Left ventricle myocardium inferior (tissue), 1 donor: ENCODE data around the gene TLR6. TPM values are rescaled to one million over a fixed set of nuclear protein-coding genes. Genes with fewer than 3 reads are reported as not detected.
"Not testable (repeated sequence)": the region's sequence is repeated elsewhere in the genome, so short reads cannot be mapped to it uniquely, and the experiment has no call there.

Experiments used
- DNase-seq: peaks from one replicate; pipeline ENCODE4 v3.0.0-alpha.2; 2020
- H3K27ac ChIP-seq: fragments of 200-600 bp; replicated peaks from 2 replicates; pipeline ENCODE4 v1.8.0; 2021
- H3K27me3 ChIP-seq: fragments of 200-600 bp; 2 replicates; pipeline ENCODE4 v1.8.0; 2021; ENCODE audit warnings: low read depth
- H3K36me3 ChIP-seq: fragments of 200-600 bp; 2 replicates; pipeline ENCODE4 v1.8.0; 2021
- H3K4me1 ChIP-seq: fragments of 200-600 bp; 2 replicates; pipeline ENCODE4 v1.8.0; 2021
- H3K4me3 ChIP-seq: fragments of 200-600 bp; 2 replicates; pipeline ENCODE4 v1.8.0; 2021; ENCODE audit warnings: mild to moderate bottlenecking, moderate library complexity
- H3K9me3 ChIP-seq: fragments of 200-600 bp; replicated peaks from 2 replicates; pipeline ENCODE4 v1.8.0; 2021
- intact Hi-C: fragments of 100-400 bp; cut with micrococcal nuclease; formaldehyde crosslinking; loops from one replicate; pipeline ENCODE4 v1.11.0; 2022
- microRNA-seq: library from miRNA; unstranded; fragments of <30 nt; microRNA quantifications from one replicate; pipeline ENCODE4 v1.2.0, GENCODE V29; 2020
- total RNA-seq: library from RNA; stranded (reverse); fragmentation: NEBNext Ultra II Directional; extraction: Animal tissue kit (Norgen Biotek cat#: 25700); gene quantifications from one replicate; pipeline ENCODE4 v1.2.1, GENCODE V29; 2021
- TF ChIP-seq, protein P1 (sequence below): fragments of 200-600 bp; IDR thresholded peaks from 2 replicates; pipeline ENCODE4 v1.8.0; 2021; ENCODE audit warnings: antibody characterized with exemption, mild to moderate bottlenecking, borderline replicate concordance
- donor health status: DM: no; HTN: yes; CAD: no; lungs with severe emphysema.

Gene TLR6
- total RNA-seq, 1 donor from 2014 or later = 0.71 TPM

DNA sequence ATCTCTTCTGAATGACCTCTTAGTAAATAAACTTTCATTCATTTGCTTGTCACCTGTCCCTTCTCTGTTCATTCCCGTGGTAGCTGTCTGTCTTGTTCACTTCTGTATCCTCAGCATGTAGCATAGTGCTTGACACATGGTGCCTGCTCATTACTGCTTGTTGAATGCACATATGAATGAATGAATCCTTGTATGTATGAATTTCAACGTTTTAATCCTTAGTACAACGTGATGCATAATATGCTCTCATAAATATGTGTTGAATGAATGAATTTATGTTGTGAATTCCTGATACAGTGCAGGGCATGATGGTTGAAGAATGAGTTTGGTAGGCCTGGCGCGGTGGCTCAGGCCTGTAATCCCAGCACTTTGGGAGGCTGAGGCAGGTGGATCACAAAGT is 76.8 kb downstream of the TLR6 start:
- H3K36me3 ChIP-seq = no peaks in the 10 kb centered on the region
- H3K4me3 ChIP-seq = no peak overlapping the region
- H3K9me3 ChIP-seq = peaks cover 4% of the 10 kb centered on the region
- H3K27me3 ChIP-seq = no peaks in the 10 kb centered on the region
- DNase-seq = no peak
- H3K27ac ChIP-seq = no peak overlapping the region
- TF ChIP-seq, protein P1, sequence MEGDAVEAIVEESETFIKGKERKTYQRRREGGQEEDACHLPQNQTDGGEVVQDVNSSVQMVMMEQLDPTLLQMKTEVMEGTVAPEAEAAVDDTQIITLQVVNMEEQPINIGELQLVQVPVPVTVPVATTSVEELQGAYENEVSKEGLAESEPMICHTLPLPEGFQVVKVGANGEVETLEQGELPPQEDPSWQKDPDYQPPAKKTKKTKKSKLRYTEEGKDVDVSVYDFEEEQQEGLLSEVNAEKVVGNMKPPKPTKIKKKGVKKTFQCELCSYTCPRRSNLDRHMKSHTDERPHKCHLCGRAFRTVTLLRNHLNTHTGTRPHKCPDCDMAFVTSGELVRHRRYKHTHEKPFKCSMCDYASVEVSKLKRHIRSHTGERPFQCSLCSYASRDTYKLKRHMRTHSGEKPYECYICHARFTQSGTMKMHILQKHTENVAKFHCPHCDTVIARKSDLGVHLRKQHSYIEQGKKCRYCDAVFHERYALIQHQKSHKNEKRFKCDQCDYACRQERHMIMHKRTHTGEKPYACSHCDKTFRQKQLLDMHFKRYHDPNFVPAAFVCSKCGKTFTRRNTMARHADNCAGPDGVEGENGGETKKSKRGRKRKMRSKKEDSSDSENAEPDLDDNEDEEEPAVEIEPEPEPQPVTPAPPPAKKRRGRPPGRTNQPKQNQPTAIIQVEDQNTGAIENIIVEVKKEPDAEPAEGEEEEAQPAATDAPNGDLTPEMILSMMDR = no peak
- no peaks in the 10 kb centered on the region for H3K4me1 ChIP-seq
- intact Hi-C loops = no loop called here

DNA sequence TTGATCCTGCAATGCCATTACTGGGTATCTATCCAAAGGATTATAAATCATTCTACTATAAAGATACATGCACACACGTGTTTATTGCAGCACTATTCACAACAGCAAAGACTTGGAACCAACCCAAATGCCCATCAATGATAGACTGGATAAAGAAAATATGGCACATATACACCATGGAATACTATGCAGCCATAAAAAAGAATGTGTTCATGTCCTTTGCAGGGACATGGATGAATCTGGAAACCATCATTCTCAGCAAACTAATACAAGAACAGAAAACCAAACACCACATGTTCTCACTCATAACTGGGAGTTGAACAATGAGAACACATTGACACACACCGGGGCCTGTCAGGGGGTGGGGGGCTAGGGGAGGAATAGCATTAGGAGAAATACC is 78.7 kb downstream of the TLR6 start:
- H3K4me1 ChIP-seq, H3K27ac ChIP-seq, H3K36me3 ChIP-seq, H3K27me3 ChIP-seq, intact Hi-C loops, DNase-seq, H3K4me3 ChIP-seq: not testable (repeated sequence)
- peaks cover 13% of the 10 kb centered on the region for H3K9me3 ChIP-seq

DNA sequence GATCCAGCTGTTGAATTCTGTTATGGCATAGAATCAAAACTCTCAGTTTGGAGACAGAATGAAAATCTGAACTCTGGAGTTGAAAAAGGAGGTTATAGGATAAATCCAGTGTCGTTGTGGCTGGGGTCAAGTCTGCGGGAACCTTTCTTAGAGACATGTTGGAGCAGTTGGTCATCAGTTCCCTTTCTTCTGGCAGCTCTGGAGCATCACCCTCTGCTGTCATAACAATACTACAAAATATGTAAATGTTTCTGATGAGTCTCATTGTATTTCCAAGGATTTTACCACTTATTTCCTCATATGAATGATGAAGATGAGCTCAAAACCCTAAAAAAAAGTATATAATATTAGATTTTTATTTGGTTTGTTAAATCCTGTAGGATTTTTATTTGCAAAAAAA is 81.3 kb downstream of the TLR6 start:
- TF ChIP-seq, protein P1 = no peak
- no peak overlapping the region for H3K4me3 ChIP-seq
- no peaks in the 10 kb centered on the region for H3K36me3 ChIP-seq
- no peak overlapping the region for H3K27ac ChIP-seq
- no peak for DNase-seq
- H3K4me1 ChIP-seq = no peaks in the 10 kb centered on the region
- H3K27me3 ChIP-seq = no peaks in the 10 kb centered on the region
- intact Hi-C loops = no loop called here
- peaks cover 13% of the 10 kb centered on the region for H3K9me3 ChIP-seq

DNA sequence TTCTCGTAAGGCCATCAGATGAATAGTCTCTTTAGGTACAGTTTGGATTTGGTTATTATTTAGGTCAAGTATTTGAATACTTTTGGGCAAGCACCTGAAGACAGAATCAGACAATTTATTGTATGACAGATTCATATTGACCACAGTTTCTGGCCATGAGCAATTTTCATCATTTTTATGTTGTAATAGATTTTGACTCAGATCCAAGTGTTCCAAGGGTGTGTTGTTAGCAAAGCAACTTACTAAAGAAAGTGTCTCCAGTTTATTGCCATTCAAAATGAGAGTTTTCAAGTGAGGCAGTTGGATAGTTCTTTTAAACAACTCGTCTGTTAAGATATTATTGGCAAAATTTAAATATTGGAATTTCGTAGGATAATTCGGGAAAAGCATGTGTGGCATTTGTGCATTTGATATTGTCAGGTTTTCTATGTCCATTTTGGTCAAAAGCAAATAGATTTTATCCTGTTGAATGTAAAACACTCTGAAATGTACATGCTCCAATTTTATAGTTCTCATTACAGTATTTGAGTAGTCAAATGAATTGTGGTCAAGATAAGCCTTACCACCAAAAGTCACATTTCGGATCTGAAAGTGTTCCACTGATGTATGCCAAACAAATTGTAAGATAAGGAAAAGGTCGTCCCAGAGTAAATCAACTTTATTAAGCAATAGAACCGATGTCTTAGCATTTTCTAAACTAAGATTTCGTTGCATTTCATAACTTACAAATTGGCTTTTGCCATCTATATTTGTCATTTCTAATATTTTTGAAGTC is 82.2 kb downstream of the TLR6 start:
- intact Hi-C loops = no loop called here
- DNase-seq = no peak

More for the DNA sequence above, 82.2 kb downstream of the TLR6 start:
- H3K9me3 ChIP-seq = peaks cover 13% of the 10 kb centered on the region
- no peaks in the 10 kb centered on the region for H3K36me3 ChIP-seq
- H3K4me1 ChIP-seq = no peaks in the 10 kb centered on the region
- no peaks in the 10 kb centered on the region for H3K27me3 ChIP-seq
- H3K4me3 ChIP-seq = no peak overlapping the region
- TF ChIP-seq, protein P1 = no peak
- H3K27ac ChIP-seq = no peak overlapping the region

Small RNA genes lying within 50 kb of the gene (microRNA-seq; reads per million reads assigned to microRNA genes)
- gene MIR574 = 244 reads per million, percentile 67 among the genes with 10 or more reads in this experiment

Other genes with a start within 250 kb of the TLR6 start
- 16.5 TPM for gene KLF3, start 192.6 kb downstream of the TLR6 start, total RNA-seq
- gene TLR10, start 73.8 kb downstream of the TLR6 start, total RNA-seq = not detected
- 3.5 TPM for gene TLR1, start 52.0 kb downstream of the TLR6 start, total RNA-seq
- 19.5 TPM for gene FAM114A1, start 11.0 kb upstream of the TLR6 start, total RNA-seq
- gene TMEM156, start 175.6 kb upstream of the TLR6 start, total RNA-seq = not detected
- gene KLHL5, start 205.4 kb upstream of the TLR6 start, total RNA-seq = 11.2 TPM